ENCODE measurements around the gene CEP128. TPM values are rescaled to one million over a fixed set of nuclear protein-coding genes. Genes with fewer than 3 reads are reported as not detected.

CEP128 gene
- total RNA-seq, 2 experiments from 2014 or later: 12.3 to 13.0 TPM

GRCh38 chr14:80872645-80873044, 68.9 kb downstream of the CEP128 start:
- peaks cover 75% of the 10 kb centered on the region for H3K36me3 Mint-ChIP-seq (ENCODE audit: low read depth)
- Histone ChIP-seq H3K36me3 (ENCODE audit: insufficient read depth, low read length) (no peaks in the 10 kb centered on the region), H3K9me3 (ENCODE audit: control insufficient read depth in 1 of 2, insufficient read depth in 1 of 2, low read length in 2 of 2) (peaks cover 0 to 12% of the 10 kb centered on the region in 2 experiments), H3K4me3 (ENCODE audit: low read length) (no peak overlapping the region), H3K4me1 (ENCODE audit: insufficient read depth, low read length) (no peaks in the 10 kb centered on the region), H3K27ac (ENCODE audit: low read depth in 1 of 2, low read length in 2 of 2) (no peak overlapping the region), H3K27me3 (ENCODE audit: control insufficient read depth in 1 of 2, insufficient read depth in 2 of 2, low read length in 2 of 2) (no peaks in the 10 kb centered on the region)
- no peaks in the 10 kb centered on the region for H3K27me3 Mint-ChIP-seq
- no peak overlapping the region for H3K4me3 Mint-ChIP-seq
- H3K9me3 Mint-ChIP-seq: peaks cover 10% of the 10 kb centered on the region
- POLR2A ChIA-PET: no interaction called here
- H3K27ac Mint-ChIP-seq: no peak overlapping the region
- no peaks in the 10 kb centered on the region for H3K4me1 Mint-ChIP-seq (ENCODE audit: low read depth)
- intact Hi-C loops (cut with DNase I, micrococcal nuclease): no loop called here
- TF ChIP-seq CTCF (IDR thresholded peaks at IDR 0.05): no peak
- DNase-seq (no peak), ATAC-seq (ENCODE audit: poor library complexity) (no peak)
- CTCF ChIA-PET: no interaction called here

- Histone ChIP-seq H3K36me3 (ENCODE audit: insufficient read depth, low read length) (no peaks in the 10 kb centered on the region), H3K9me3 (ENCODE audit: control insufficient read depth in 1 of 2, insufficient read depth in 1 of 2, low read length in 2 of 2) (peaks cover 6 to 20% of the 10 kb centered on the region in 2 experiments), H3K27ac (ENCODE audit: low read depth in 1 of 2, low read length in 2 of 2) (no peak overlapping the region), H3K4me3 (ENCODE audit: low read length) (no peak overlapping the region), H3K4me1 (ENCODE audit: insufficient read depth, low read length) (no peaks in the 10 kb centered on the region), H3K27me3 (ENCODE audit: control insufficient read depth in 1 of 2, insufficient read depth in 2 of 2, low read length in 2 of 2) (no peaks in the 10 kb centered on the region)
- no peak for DNase-seq
- Mint-ChIP-seq H3K9me3 (peaks cover 14% of the 10 kb centered on the region), H3K36me3 (ENCODE audit: low read depth) (peaks cover 76% of the 10 kb centered on the region), H3K27ac (no peak overlapping the region), H3K4me1 (ENCODE audit: low read depth) (no peaks in the 10 kb centered on the region), H3K4me3 (no peak overlapping the region), H3K27me3 (no peaks in the 10 kb centered on the region)
- CTCF ChIA-PET: no interaction called here
- POLR2A ChIA-PET: no interaction called here
- TF ChIP-seq CTCF (IDR thresholded peaks at IDR 0.05): no peak
- no peak for ATAC-seq (ENCODE audit: poor library complexity)
- intact Hi-C loops (cut with DNase I, micrococcal nuclease): no loop called here
Observed at GRCh38 chr14:80868260-80868659, 73.3 kb downstream of the CEP128 start.

- POLR2A ChIA-PET: no interaction called here
- H3K36me3 Mint-ChIP-seq (ENCODE audit: low read depth): peaks cover 74% of the 10 kb centered on the region
- Histone ChIP-seq H3K27ac (ENCODE audit: low read depth in 1 of 2, low read length in 2 of 2) (no peak overlapping the region), H3K36me3 (ENCODE audit: insufficient read depth, low read length) (no peaks in the 10 kb centered on the region), H3K27me3 (ENCODE audit: control insufficient read depth in 1 of 2, insufficient read depth in 2 of 2, low read length in 2 of 2) (no peaks in the 10 kb centered on the region), H3K4me3 (ENCODE audit: low read length) (no peak overlapping the region), H3K4me1 (ENCODE audit: insufficient read depth, low read length) (no peaks in the 10 kb centered on the region), H3K9me3 (ENCODE audit: control insufficient read depth in 1 of 2, insufficient read depth in 1 of 2, low read length in 2 of 2) (peaks cover 6 to 20% of the 10 kb centered on the region in 2 experiments)
- no peak overlapping the region for H3K27ac Mint-ChIP-seq
- no peaks in the 10 kb centered on the region for H3K4me1 Mint-ChIP-seq (ENCODE audit: low read depth)
- intact Hi-C loops (cut with DNase I, micrococcal nuclease): no loop called here
- no peaks in the 10 kb centered on the region for H3K27me3 Mint-ChIP-seq
- no peak overlapping the region for H3K4me3 Mint-ChIP-seq
- H3K9me3 Mint-ChIP-seq: peaks cover 14% of the 10 kb centered on the region
- no peak for DNase-seq
- TF ChIP-seq CTCF (IDR thresholded peaks at IDR 0.05): no peak
- no peak for ATAC-seq (ENCODE audit: poor library complexity)
- CTCF ChIA-PET: no interaction called here
Observed at GRCh38 chr14:80867798-80868197, 73.7 kb downstream of the CEP128 start.
